Fibroblast of mammary gland (primary cell): Measurements from ENCODE around the gene SH2B2.

ENCODE experiments used
- DNase-seq: peaks from one replicate; pipeline ENCODE4 v3.0.0-alpha.2; 2010; ENCODE audit warnings: low read depth
- H3K4me3 ChIP-seq: 2 replicates; pipeline ENCODE4 v1.5.1; 2011; ENCODE audit warnings: low read depth, mild to moderate bottlenecking, low read length, moderate library complexity; ENCODE audit not compliant: control insufficient read depth
- TF ChIP-seq, protein P1 (sequence below): conservative IDR thresholded peaks from 2 replicates; pipeline ENCODE4 v1.5.1; 2011; ENCODE audit warnings: low read depth, low read length, inconsistent platforms; ENCODE audit not compliant: control insufficient read depth, insufficient read depth

Gene SH2B2

DNA sequence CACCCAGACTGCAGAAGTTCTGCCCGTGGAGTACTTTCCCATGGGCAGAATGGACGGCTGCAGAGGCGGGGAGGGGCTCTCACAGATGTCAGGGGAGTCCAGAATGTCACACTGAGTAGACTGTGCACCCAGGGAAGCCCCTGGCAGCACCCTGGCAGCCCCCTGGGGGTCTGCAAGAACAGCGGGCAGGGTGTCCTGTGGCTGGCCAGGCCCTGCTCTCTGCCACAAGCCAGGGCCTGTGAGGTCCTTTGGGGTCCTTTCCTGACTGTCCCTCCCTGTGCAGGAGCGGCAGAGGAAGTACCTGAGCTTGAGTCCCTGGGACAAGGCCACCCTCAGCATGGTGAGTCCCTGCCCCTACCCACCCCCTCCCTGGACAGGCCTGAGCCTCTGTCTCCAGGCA lies 6.1 kb upstream of the SH2B2 start:
- H3K4me3 ChIP-seq: no peak overlapping the region
- DNase-seq: no peak
- TF ChIP-seq, protein P1, sequence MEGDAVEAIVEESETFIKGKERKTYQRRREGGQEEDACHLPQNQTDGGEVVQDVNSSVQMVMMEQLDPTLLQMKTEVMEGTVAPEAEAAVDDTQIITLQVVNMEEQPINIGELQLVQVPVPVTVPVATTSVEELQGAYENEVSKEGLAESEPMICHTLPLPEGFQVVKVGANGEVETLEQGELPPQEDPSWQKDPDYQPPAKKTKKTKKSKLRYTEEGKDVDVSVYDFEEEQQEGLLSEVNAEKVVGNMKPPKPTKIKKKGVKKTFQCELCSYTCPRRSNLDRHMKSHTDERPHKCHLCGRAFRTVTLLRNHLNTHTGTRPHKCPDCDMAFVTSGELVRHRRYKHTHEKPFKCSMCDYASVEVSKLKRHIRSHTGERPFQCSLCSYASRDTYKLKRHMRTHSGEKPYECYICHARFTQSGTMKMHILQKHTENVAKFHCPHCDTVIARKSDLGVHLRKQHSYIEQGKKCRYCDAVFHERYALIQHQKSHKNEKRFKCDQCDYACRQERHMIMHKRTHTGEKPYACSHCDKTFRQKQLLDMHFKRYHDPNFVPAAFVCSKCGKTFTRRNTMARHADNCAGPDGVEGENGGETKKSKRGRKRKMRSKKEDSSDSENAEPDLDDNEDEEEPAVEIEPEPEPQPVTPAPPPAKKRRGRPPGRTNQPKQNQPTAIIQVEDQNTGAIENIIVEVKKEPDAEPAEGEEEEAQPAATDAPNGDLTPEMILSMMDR: no peak

DNA sequence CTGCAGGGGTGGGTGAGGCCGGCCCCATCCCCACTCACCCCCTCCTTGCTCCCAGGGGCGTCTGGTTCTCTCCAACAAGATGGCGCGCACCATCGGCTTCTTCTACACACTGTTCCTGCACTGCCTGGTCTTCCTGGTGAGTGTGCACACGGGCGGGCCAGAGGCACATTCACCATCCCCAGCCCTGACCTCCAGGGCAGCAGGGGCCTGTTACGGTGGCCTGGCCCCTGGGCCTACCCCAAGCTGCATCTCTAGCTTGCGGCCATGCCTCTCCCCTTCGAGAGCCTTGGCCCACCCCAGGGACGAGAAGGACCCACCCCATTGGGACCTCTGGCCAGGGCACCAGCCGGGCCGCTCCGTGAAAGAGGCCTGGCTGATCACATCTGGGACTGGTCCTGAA lies 4.9 kb upstream of the SH2B2 start:
- DNase-seq: no peak

DNA sequence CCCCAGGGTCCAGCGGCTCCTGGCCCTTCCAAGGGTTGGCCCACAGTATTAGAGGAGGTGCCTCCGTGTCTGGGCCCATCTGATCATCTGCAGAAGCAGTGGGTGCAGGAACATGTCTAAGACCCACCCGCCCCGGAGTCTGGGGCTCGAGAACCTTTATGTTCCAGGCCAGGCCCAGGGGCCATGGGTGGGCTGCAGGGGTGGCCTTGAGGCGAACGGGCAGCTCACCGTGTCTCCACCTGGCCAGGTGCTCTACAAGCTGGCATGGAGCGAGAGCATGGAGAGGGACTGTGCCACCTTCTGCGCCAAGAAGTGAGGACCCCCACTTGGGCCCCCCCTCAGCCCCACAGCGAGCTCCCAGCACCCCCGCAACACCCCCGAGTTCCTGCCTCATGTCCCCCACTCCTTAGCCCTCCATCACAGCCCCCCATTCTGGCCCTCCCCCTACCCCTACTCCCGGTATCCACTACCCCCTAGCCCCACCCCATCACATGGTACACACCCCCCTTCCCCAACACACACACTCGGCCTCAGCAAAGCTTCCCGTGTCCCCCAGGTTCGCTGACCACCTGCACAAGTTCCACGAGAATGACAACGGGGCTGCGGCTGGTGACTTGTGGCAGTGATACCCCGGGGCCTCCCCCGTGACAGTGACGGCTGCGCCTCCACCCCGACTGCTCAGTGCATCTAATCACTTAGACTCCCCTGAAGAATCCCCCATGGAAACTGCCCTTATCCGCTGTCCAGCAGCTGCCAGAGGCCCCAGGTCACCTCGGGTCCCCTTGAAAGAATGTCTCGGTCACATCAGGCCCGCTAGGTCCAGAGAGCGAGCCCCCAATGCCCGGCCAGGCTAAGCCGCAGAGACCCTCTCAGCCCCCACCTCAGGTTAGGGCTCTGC lies 4.0 kb upstream of the SH2B2 start:
- TF ChIP-seq, protein P1: no peak

More for the DNA sequence above, 4.9 kb upstream of the SH2B2 start:
- TF ChIP-seq, protein P1: no peak
- no peak overlapping the region for H3K4me3 ChIP-seq

DNA sequence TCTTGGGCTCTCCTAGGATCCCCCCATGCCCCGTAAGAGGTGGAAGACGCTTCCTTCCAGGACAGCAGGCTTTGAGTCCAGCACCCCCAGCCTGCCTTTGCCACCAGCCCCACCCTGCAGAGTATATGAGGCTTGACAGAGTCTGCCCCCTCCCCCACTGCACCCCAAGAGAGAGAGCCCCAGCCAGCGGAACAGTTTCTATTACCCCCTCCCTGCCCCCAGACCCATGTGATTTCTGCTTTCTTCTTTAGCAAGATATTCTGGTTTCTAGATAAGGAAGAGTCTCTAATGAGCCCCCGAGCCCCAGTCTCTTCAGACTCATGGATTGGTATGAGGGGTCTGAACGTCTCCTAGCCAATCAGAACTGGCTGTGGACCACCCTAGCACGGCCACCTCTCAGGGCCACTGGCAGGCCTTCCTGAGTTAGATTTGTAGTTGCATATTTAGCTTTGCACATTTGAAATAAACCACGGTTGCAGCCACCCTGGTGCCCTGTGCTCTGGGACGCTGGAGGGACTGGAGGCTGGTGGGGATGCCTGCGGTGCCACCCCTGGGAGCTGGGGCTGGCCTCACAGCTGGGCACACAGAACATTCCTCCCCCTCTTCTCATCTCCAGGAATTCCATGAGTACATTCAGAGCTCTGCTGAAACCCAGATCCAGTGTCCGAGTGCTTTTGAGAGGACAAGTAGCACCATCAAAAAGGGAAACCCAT lies 3.0 kb upstream of the SH2B2 start:
- no peak for DNase-seq
- TF ChIP-seq, protein P1: no peak
- no peak overlapping the region for H3K4me3 ChIP-seq

More for the DNA sequence above, 4.0 kb upstream of the SH2B2 start:
- no peak for DNase-seq
- H3K4me3 ChIP-seq: no peak overlapping the region

DNA sequence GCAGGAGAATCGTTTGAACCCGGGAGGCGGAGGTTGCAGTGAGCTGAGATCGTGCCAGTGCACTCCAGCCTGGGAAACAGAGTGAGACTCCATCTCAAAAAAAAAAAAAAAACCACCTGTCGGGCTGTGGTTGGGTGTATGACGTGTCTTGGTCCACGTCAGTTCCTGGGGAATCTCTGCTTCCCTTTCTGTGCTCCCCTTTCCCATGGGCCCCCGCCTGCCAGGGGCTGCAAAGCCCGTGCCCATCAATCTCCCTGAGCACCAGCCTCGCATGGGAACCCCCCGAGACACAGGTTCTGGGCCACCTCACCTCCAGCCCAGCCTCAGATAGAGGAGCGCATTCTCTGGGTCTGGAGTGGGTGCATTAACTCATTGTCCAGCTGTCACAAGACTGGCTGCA lies 2.3 kb upstream of the SH2B2 start:
- no peak for DNase-seq
- TF ChIP-seq, protein P1: no peak
- H3K4me3 ChIP-seq: no peak overlapping the region

DNA sequence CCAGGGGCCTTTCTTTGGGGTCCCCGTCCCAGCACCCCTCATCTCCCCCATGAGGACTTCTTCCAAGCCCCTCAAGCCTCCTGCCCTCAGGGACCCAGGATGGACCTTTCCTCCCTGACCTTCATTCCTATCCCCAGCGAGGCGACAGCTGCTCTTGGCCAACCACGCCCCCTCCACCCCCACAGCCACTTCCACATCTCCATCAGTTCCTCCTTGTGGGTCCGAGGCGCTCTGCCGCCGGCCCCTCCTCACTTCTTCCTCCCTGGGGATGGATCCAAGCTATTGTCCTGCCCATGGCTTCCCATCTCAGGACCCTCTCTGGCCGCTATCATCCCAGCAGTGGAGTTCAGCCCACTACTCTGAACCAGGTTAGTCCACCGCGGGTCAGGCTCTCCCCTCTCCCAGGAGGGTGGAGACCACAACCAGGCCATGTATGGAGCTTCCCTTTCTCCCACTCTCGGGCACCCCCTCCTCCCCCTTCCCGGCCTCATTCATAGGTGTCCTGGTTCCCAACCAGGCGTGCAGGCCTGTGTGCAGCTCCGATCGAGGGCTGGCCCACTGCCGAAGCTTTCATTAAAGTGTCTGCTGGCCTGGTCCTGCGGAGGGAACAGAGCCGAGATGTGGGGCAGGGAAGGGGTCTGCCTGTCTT lies 1.7 kb upstream of the SH2B2 start:
- no peak for DNase-seq
- no peak overlapping the region for H3K4me3 ChIP-seq
- TF ChIP-seq, protein P1: no peak
